Caco-2 (cell line): ENCODE results near the gene PHACTR1. TPM values are rescaled to one million over a fixed set of nuclear protein-coding genes. Genes with fewer than 3 reads are reported as not detected.
A peak's percentile ranks its signal among the peaks of the same experiment; 100 is the strongest.

Experiments
- BruUV-seq: library from RNA; stranded (reverse); fragments of 400-500 nt; replicated peaks from 2 replicates; lab custom pipeline; 2021; lab: Mats Ljungman, UMichigan
- CTCF ChIA-PET: fragments of 300-600 bp; sonication (Branson Sonifier 250); formaldehyde crosslinking; loops from one replicate; lab custom pipeline; 2022; ENCODE audit warnings: antibody characterized with exemption; lab: Charles Lee
- POLR2A ChIA-PET: fragments of 300-600 bp; sonication (Branson Sonifier 250); formaldehyde crosslinking; loops from one replicate; lab custom pipeline; 2022; ENCODE audit warnings: antibody characterized with exemption; lab: Charles Lee
- DNase-seq, 2 experiments: peaks; one replicate each; pipeline versions ENCODE4 v3.0.0 to v3.0.0-alpha.2; 2020 to 2022
- H3K27me3 ChIP-seq: replicated peaks from 2 replicates; pipeline ENCODE4 v1.6.0; 2011; ENCODE audit warnings: low read length; ENCODE audit not compliant: control insufficient read depth, insufficient read depth
- H3K36me3 ChIP-seq: 2 replicates; pipeline ENCODE4 v1.5.1; 2011; ENCODE audit warnings: low read length; ENCODE audit not compliant: control insufficient read depth, insufficient read depth
- H3K4me1 ChIP-seq: fragments of 250-450 bp; sonication (Bioruptor Pico); 2 replicates; pipeline ENCODE4 v1.5.1; 2020; ENCODE audit warnings: mild to moderate bottlenecking
- H3K4me3 ChIP-seq: 2 replicates; pipeline ENCODE4 v1.5.1; 2011; ENCODE audit warnings: low read depth, mild to moderate bottlenecking, control low read depth, low read length
- H3K9me3 ChIP-seq: fragments of 250-450 bp; sonication (Bioruptor Pico); 2 replicates; pipeline ENCODE4 v1.5.1; 2020; ENCODE audit warnings: mild to moderate bottlenecking, moderate library complexity
- H3K27ac Mint-ChIP-seq: one replicate; pipeline ENCODE4 v1.8.0; 2022; ENCODE audit warnings: mixed read lengths; ENCODE audit not compliant: unreplicated experiment
- H3K27me3 Mint-ChIP-seq: one replicate; pipeline ENCODE4 v1.8.0; 2022; ENCODE audit warnings: mixed read lengths; ENCODE audit not compliant: insufficient read depth, unreplicated experiment
- H3K36me3 Mint-ChIP-seq: one replicate; pipeline ENCODE4 v1.8.0; 2022; ENCODE audit warnings: mild to moderate bottlenecking, mixed read lengths; ENCODE audit not compliant: insufficient read depth, unreplicated experiment
- H3K4me1 Mint-ChIP-seq: one replicate; pipeline ENCODE4 v1.8.0; 2022; ENCODE audit warnings: low read depth, mixed read lengths; ENCODE audit not compliant: unreplicated experiment
- H3K4me3 Mint-ChIP-seq: one replicate; pipeline ENCODE4 v1.8.0; 2022; ENCODE audit warnings: mild to moderate bottlenecking, moderate library complexity, mixed read lengths; ENCODE audit not compliant: unreplicated experiment
- H3K9me3 Mint-ChIP-seq: one replicate; pipeline ENCODE4 v1.8.0; 2022; ENCODE audit warnings: mixed read lengths; ENCODE audit not compliant: unreplicated experiment
- intact Hi-C: fragments of 100-400 bp; cut with micrococcal nuclease; formaldehyde crosslinking; loops from one replicate; pipeline ENCODE4 v1.10.0; 2022; ENCODE audit not compliant: unreplicated experiment
- total RNA-seq: library from RNA; stranded (reverse); gene quantifications from 2 replicates; pipeline ENCODE4 v1.2.3, GENCODE V29; 2022
- TF ChIP-seq, protein P1 (sequence below), 2 experiments: fragments of 200-600 bp in 1 of 2; IDR thresholded peaks; 1 replicate in 1 of 2; 2 replicates in 1 of 2; pipeline versions ENCODE4 v1.5.1 to v1.8.0; 2011 to 2022; ENCODE audit warnings: antibody characterized with exemption in 1 of 2, control low read depth in 1 of 2, inconsistent platforms in 1 of 2, low read depth in 1 of 2, low read length in 1 of 2, mild to moderate bottlenecking in 1 of 2, moderate library complexity in 1 of 2; ENCODE audit not compliant: insufficient read depth in 1 of 2, severe bottlenecking in 1 of 2, unreplicated experiment in 1 of 2

PHACTR1 gene
- total RNA-seq, 1 experiment from 2014 or later = 0.41 TPM

DNA sequence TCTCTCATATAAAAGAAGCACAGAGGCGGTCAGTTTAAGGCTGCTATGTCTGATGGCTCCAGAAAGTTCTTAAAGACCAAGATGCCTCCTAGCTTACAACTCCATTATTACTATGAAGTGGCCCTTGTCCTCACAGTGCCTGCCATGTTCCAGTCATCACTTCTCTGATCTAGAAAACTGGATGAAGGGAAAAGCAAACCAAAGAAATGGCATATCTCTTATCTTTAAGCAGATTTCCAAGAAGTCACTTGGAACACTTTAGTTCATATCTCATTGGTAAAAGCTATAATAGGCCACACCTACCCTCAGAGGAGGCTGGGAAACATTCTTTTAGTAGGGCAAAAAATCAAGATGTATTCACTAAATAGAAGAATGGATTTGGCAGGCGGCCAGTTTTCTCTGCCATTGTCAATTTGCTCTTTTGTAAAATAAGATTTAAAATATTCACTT, 322.2 kb downstream of the PHACTR1 start:
- no peak for DNase-seq
- Histone ChIP-seq H3K36me3 (no peaks in the 10 kb centered on the region), H3K27me3 (no peaks in the 10 kb centered on the region), H3K4me1 (no peaks in the 10 kb centered on the region), H3K4me3 (no peak overlapping the region), H3K9me3 (no peaks in the 10 kb centered on the region)
- POLR2A ChIA-PET = no interaction called here
- no peaks in the 10 kb centered on the region for H3K36me3 Mint-ChIP-seq
- CTCF ChIA-PET = interaction anchor here (0.6 kb wide), 2 partner anchors 9 to 53 kb away, joined by 3 to 4 read pairs; no protein-coding TSS in a partner anchor
- peaks cover 4% of the 10 kb centered on the region for H3K27me3 Mint-ChIP-seq
- H3K4me3 Mint-ChIP-seq = no peak overlapping the region
- no peak overlapping the region for H3K27ac Mint-ChIP-seq
- BruUV-seq = no TSS peak
- TF ChIP-seq, protein P1, sequence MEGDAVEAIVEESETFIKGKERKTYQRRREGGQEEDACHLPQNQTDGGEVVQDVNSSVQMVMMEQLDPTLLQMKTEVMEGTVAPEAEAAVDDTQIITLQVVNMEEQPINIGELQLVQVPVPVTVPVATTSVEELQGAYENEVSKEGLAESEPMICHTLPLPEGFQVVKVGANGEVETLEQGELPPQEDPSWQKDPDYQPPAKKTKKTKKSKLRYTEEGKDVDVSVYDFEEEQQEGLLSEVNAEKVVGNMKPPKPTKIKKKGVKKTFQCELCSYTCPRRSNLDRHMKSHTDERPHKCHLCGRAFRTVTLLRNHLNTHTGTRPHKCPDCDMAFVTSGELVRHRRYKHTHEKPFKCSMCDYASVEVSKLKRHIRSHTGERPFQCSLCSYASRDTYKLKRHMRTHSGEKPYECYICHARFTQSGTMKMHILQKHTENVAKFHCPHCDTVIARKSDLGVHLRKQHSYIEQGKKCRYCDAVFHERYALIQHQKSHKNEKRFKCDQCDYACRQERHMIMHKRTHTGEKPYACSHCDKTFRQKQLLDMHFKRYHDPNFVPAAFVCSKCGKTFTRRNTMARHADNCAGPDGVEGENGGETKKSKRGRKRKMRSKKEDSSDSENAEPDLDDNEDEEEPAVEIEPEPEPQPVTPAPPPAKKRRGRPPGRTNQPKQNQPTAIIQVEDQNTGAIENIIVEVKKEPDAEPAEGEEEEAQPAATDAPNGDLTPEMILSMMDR (IDR thresholded peaks at IDR 0.05; ENCODE audit: insufficient read depth in 1 of 2, low read depth in 1 of 2, low read length in 1 of 2, severe bottlenecking in 1 of 2, unreplicated experiment in 1 of 2) = no peak
- intact Hi-C loops = no loop called here
- no peaks in the 10 kb centered on the region for H3K4me1 Mint-ChIP-seq
- H3K9me3 Mint-ChIP-seq = no peaks in the 10 kb centered on the region

DNA sequence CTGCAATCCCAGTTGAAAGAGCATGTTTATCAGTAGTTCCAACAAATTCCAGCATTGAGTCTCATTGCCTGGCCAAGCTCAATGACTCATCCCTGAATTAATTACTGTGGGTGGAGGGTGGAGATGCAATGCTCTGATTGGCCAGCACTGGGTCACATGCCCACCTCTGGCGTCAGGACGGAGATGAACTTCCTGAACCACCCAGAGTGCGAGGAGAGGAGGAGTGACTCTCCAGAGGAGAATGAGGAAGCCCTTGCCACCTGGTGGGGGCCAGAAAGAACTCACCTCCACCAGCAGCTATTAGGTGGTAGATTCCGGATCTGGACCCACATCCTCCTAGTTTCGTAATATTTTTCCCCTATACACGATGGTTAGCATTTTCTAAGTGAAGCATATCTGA, 327.8 kb downstream of the PHACTR1 start:
- peak; percentile 13 to 46 for DNase-seq
- H3K9me3 Mint-ChIP-seq = no peaks in the 10 kb centered on the region

DNA sequence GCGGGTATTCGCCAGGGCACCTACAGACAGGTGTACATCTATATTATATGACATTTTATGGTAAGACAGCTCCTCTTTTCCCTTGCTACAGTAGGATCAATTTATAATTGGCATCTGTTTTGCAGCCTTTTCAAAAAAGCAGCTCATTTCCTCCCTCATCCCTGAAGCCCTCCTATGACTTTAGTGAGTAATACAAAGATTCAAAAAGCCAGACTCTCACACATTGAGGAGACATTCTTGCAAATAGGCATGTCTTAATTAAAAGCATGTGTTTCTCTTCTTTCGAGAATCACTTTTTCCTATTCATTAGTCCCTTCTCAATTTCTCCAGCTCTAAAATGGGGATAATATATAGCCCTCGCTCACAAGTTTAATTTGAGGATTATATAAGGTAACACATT, 328.3 kb downstream of the PHACTR1 start:
- Mint-ChIP-seq H3K36me3 (no peaks in the 10 kb centered on the region), H3K27ac (no peak overlapping the region), H3K9me3 (no peaks in the 10 kb centered on the region), H3K4me3 (no peak overlapping the region), H3K4me1 (no peaks in the 10 kb centered on the region), H3K27me3 (peaks cover 4% of the 10 kb centered on the region)
- no TSS peak for BruUV-seq
- no peak for DNase-seq
- Histone ChIP-seq H3K36me3 (no peaks in the 10 kb centered on the region), H3K4me3 (no peak overlapping the region), H3K9me3 (no peaks in the 10 kb centered on the region), H3K27me3 (no peaks in the 10 kb centered on the region), H3K4me1 (no peaks in the 10 kb centered on the region)
- ChIA-PET CTCF (no interaction called here), POLR2A (no interaction called here)
- TF ChIP-seq, protein P1 (IDR thresholded peaks at IDR 0.05; ENCODE audit: insufficient read depth in 1 of 2, low read depth in 1 of 2, low read length in 1 of 2, severe bottlenecking in 1 of 2, unreplicated experiment in 1 of 2) = no peak
- intact Hi-C loops = no loop called here

More for the DNA sequence above, 327.8 kb downstream of the PHACTR1 start:
- Histone ChIP-seq H3K4me3 (no peak overlapping the region), H3K9me3 (no peaks in the 10 kb centered on the region), H3K36me3 (no peaks in the 10 kb centered on the region), H3K27me3 (no peaks in the 10 kb centered on the region), H3K4me1 (no peaks in the 10 kb centered on the region)
- TF ChIP-seq, protein P1 (IDR thresholded peaks at IDR 0.05; ENCODE audit: insufficient read depth in 1 of 2, low read depth in 1 of 2, low read length in 1 of 2, severe bottlenecking in 1 of 2, unreplicated experiment in 1 of 2) = no peak
- intact Hi-C loops = no loop called here
- Mint-ChIP-seq H3K4me1 (no peaks in the 10 kb centered on the region), H3K4me3 (no peak overlapping the region), H3K27me3 (peaks cover 4% of the 10 kb centered on the region), H3K36me3 (no peaks in the 10 kb centered on the region), H3K27ac (no peak overlapping the region)
- BruUV-seq = no TSS peak
- POLR2A ChIA-PET = no interaction called here
- CTCF ChIA-PET = no interaction called here
